HEK293T (cell line): ENCODE data around the gene RNF8.
"Not testable (repeated sequence)": the region's sequence is repeated elsewhere in the genome, so short reads cannot be mapped to it uniquely, and the experiment has no call there.

Experiments used
- CTCF ChIA-PET: fragments of 350-600 bp; formaldehyde crosslinking; extraction: SDS; loops from one replicate; lab custom pipeline; 2021; ENCODE audit warnings: antibody characterized with exemption, inconsistent platforms; lab: Yijun Ruan, JAX
- POLR2A ChIA-PET: fragments of 350-600 bp; formaldehyde crosslinking; extraction: SDS; loops from one replicate; lab custom pipeline; 2020; ENCODE audit warnings: antibody characterized with exemption, inconsistent platforms; lab: Yijun Ruan, JAX
- DNase-seq: peaks from one replicate; pipeline ENCODE4 v3.0.0; 2012; ENCODE audit warnings: mixed read lengths; ENCODE audit errors: extremely low spot score
- ARNT ChIP-seq: fragments of 450-650 bp; IDR thresholded peaks from 2 replicates; pipeline ENCODE4 v1.6.1; 2017; ENCODE audit warnings: mild to moderate bottlenecking
- BHLHE40 ChIP-seq: fragments of 450-650 bp; IDR thresholded peaks from 2 replicates; pipeline ENCODE4 v1.6.1; 2016; ENCODE audit warnings: mild to moderate bottlenecking, moderate library complexity, borderline replicate concordance
- CTBP1 ChIP-seq: fragments of 450-650 bp; IDR thresholded peaks from 2 replicates; pipeline ENCODE4 v1.6.1; 2016; ENCODE audit warnings: borderline replicate concordance
- ELF4 ChIP-seq: fragments of 450-650 bp; IDR thresholded peaks from 2 replicates; pipeline ENCODE4 v1.6.1; 2017; ENCODE audit warnings: antibody characterized with exemption
- FOXA1 ChIP-seq: fragments of 450-650 bp; IDR thresholded peaks from 2 replicates; pipeline ENCODE4 v1.6.1; 2016; ENCODE audit warnings: mild to moderate bottlenecking
- FOXK2 ChIP-seq: fragments of 450-650 bp; IDR thresholded peaks from 2 replicates; pipeline ENCODE4 v1.6.1; 2016; ENCODE audit warnings: mild to moderate bottlenecking
- FOXM1 ChIP-seq: fragments of 450-650 bp; IDR thresholded peaks from 2 replicates; pipeline ENCODE4 v1.6.1; 2017; ENCODE audit warnings: mild to moderate bottlenecking, borderline replicate concordance
- HDGF ChIP-seq: fragments of 450-650 bp; IDR thresholded peaks from 2 replicates; pipeline ENCODE4 v1.6.1; 2017; ENCODE audit warnings: antibody characterized with exemption, borderline replicate concordance
- L3MBTL2 ChIP-seq: fragments of 450-650 bp; conservative IDR thresholded peaks from 2 replicates; pipeline ENCODE4 v1.6.1; 2016; ENCODE audit warnings: mild to moderate bottlenecking
- LEF1 ChIP-seq: fragments of 450-650 bp; IDR thresholded peaks from 2 replicates; pipeline ENCODE4 v1.6.1; 2017; ENCODE audit warnings: mild to moderate bottlenecking, borderline replicate concordance
- NFRKB ChIP-seq: fragments of 450-650 bp; IDR thresholded peaks from 2 replicates; pipeline ENCODE4 v1.6.1; 2016; ENCODE audit warnings: mild to moderate bottlenecking, moderate library complexity
- PKNOX1 ChIP-seq: fragments of 450-650 bp; IDR thresholded peaks from 2 replicates; pipeline ENCODE4 v1.6.1; 2016
- SP1 ChIP-seq: fragments of 450-650 bp; IDR thresholded peaks from 2 replicates; pipeline ENCODE4 v1.6.1; 2017
- SUZ12 ChIP-seq: fragments of 450-650 bp; IDR thresholded peaks from 2 replicates; pipeline ENCODE4 v1.6.1; 2016; ENCODE audit warnings: mild to moderate bottlenecking
- TARDBP ChIP-seq: fragments of 450-650 bp; IDR thresholded peaks from 2 replicates; pipeline ENCODE4 v1.6.1; 2016
- ZNF384 ChIP-seq: fragments of 450-650 bp; IDR thresholded peaks from 2 replicates; pipeline ENCODE4 v1.6.1; 2016

The RNF8 gene, protein sequence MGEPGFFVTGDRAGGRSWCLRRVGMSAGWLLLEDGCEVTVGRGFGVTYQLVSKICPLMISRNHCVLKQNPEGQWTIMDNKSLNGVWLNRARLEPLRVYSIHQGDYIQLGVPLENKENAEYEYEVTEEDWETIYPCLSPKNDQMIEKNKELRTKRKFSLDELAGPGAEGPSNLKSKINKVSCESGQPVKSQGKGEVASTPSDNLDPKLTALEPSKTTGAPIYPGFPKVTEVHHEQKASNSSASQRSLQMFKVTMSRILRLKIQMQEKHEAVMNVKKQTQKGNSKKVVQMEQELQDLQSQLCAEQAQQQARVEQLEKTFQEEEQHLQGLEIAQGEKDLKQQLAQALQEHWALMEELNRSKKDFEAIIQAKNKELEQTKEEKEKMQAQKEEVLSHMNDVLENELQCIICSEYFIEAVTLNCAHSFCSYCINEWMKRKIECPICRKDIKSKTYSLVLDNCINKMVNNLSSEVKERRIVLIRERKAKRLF

DNA sequence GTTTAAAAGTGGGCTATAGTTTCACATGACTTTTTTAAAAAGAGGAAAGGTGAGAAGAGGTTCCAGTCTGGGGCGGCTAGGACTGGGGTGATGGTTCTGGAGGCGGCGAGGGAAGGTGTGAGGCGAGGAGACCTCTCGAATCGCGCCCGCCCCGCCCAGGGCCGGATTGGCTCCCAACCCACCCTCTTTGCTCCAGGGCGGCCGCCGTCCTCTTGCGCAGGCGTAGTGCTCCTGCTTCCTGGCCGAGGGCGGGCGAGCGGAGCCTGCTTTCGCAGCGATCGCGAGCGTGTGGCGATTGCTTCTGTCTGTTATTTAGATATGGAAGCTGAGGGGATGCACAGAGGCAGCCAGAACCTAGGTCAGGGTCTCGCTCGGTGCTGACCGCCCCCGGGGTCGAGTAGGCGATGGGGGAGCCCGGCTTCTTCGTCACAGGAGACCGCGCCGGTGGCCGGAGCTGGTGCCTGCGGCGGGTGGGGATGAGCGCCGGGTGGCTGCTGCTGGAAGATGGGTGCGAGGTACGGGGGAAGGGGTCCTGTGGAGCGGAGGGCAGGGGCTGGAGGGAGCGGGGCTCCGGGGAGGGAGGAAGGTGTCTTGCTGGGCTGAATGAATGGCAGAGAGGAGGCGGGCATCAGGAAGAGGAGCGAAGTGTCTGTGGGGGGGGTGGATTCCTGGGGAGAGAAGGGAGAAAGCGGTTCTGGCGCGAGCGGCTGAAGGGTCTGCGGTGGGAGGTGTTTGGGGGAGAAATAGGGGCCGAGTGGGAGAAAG is at the start of gene RNF8:
TSS of gene RNF8 (plus strand) at position 223 of the 765 bp plus-strand sequence. CDS start at position 405, 182 bp downstream.
- POLR2A ChIA-PET: interaction anchor here (1.0 to 1.2 kb wide), 4 partner anchors 19 to 96 kb away, joined by 3 to 4 read pairs (median 3); partner anchors contain the start of genes CMTR1 and TMEM217
- TF ChIP-seq FOXK2 (no peak), L3MBTL2 (peak; percentile 82)
- peak; percentile 99 for DNase-seq
- CTCF ChIA-PET: no interaction called here

DNA sequence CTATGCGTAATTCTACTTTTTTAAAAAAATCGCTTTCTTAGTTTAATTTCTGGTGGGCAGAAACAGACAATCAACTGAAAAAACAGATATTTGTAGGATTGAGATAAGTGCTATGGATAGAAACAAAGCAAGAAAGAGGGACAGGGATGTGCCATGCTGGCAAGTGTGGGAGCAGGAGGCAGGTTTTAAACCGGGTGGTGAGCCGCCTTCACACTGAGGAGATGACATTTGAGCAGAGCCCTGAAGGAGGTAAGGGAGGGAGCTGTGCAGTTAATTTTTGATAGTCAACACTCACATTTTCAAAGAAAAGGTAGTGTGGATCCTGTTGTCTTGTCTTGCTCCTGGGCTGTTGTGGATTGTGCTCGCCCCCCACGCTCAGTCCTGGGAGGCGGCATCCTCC is 49.0 kb upstream of the RNF8 start:
- POLR2A ChIA-PET: no interaction called here
- no peak for DNase-seq
- TF ChIP-seq NFRKB (no peak), ZNF384 (no peak), HDGF (no peak), ELF4 (no peak), FOXA1 (no peak), TARDBP (no peak), FOXK2 (no peak), L3MBTL2 (no peak), ARNT (no peak), PKNOX1 (no peak), BHLHE40 (no peak), SP1 (no peak)
- CTCF ChIA-PET: interaction anchor here (1.6 kb wide), 1 partner anchor 10 kb away, joined by 4 read pairs; no protein-coding TSS in a partner anchor

DNA sequence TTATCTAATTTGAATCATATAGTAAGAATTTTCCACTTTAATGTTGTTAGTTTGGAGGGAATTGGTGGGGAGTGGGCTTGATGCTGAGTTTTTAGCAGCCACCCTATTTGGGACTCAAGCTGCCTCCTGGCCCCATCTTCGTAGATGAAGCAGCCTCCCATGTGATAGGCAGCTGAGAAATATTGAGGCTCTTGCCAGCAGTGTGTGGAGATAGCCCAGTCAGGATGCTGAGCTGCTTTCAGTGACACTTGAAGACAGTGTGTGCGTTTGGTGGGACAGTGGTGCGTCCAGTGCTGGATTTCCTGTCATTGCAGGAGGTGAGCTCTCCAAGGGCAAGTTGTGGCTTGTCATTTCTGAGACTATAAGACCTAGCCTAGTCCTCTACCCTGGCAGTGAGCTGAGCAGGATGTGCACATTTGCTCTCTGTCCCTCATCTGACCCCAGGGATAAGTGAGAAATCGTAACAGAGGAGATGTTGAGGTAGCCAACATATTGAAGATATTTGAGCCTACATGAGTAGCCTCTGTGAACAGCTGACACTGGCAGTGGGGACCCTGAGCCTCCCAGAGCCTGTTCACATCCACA is 47.9 kb upstream of the RNF8 start:
- POLR2A ChIA-PET: no interaction called here
- TF ChIP-seq TARDBP: no peak
- no peak for TF ChIP-seq ELF4
- TF ChIP-seq SUZ12: no peak
- TF ChIP-seq ZNF384: no peak
- TF ChIP-seq HDGF: no peak
- TF ChIP-seq NFRKB: no peak
- no peak for TF ChIP-seq PKNOX1
- TF ChIP-seq CTBP1: no peak
- no peak for TF ChIP-seq SP1
- no peak for TF ChIP-seq ARNT
- TF ChIP-seq FOXM1: no peak
- no peak for TF ChIP-seq BHLHE40
- no peak for TF ChIP-seq LEF1
- TF ChIP-seq FOXK2: no peak
- no peak for TF ChIP-seq L3MBTL2
- TF ChIP-seq FOXA1: no peak
- CTCF ChIA-PET: interaction anchor here (1.4 kb wide), 1 partner anchor 20 kb away, joined by 4 read pairs; no protein-coding TSS in a partner anchor
- no peak for DNase-seq

DNA sequence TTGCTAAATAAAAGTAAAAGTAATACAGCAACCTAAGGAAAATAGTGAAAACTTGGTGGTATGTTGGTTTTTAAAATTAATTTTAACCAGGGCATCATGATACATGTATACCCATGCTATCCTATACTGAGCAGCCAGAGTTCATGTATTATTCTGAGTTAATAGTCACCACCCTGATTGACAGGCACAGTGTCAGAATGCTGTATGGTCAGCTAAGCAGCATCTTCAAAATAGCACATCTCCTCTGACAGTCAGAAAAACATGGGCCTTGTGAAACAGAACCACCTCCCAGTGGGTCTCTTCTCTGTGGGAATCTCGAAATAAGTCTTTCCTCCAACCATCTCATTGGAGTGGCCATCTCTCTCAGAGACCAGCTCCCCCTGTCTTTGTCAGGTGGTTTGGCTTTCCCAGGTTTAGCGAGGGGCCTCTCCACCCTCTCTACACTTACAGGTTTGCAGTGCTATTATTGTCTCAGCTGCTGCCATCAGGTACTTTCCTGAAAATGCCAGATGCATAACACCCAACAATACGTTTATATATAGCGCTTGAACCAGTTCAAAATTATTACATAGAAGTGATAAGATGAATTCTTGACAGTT is 47.1 kb upstream of the RNF8 start:
- CTCF ChIA-PET: interaction anchor here (1.4 kb wide), 1 partner anchor 19 kb away, joined by 4 read pairs; no protein-coding TSS in a partner anchor
- POLR2A ChIA-PET: no interaction called here
- DNase-seq: no peak
- TF ChIP-seq L3MBTL2 (no peak), LEF1 (no peak)

GRCh38 chr6:37307484-37307883 is 46.3 kb upstream of the RNF8 start:
- CTCF ChIA-PET: interaction anchor here (1.8 kb wide), 1 partner anchor 18 kb away, joined by 5 read pairs; no protein-coding TSS in a partner anchor
- POLR2A ChIA-PET, DNase-seq: not testable (repeated sequence)

GRCh38 chr6:37308069-37308815 is 45.5 kb upstream of the RNF8 start:
- CTCF ChIA-PET: interaction anchor here (1.8 kb wide), 1 partner anchor 17 kb away, joined by 5 read pairs; no protein-coding TSS in a partner anchor
- POLR2A ChIA-PET: no interaction called here
- TF ChIP-seq LEF1 (no peak), TARDBP (no peak), PKNOX1 (no peak), NFRKB (no peak), SP1 (no peak), CTBP1 (no peak), HDGF (no peak), L3MBTL2 (no peak)
- peak; percentile 15 for DNase-seq
